Measurements from ENCODE around the gene COMMD1. TPM values are rescaled to one million over a fixed set of nuclear protein-coding genes. Genes with fewer than 3 reads are reported as not detected.

Gene COMMD1
- total and polyA plus RNA-seq, 2 experiments from 2014 or later, result 30.5 to 71.1 TPM

DNA sequence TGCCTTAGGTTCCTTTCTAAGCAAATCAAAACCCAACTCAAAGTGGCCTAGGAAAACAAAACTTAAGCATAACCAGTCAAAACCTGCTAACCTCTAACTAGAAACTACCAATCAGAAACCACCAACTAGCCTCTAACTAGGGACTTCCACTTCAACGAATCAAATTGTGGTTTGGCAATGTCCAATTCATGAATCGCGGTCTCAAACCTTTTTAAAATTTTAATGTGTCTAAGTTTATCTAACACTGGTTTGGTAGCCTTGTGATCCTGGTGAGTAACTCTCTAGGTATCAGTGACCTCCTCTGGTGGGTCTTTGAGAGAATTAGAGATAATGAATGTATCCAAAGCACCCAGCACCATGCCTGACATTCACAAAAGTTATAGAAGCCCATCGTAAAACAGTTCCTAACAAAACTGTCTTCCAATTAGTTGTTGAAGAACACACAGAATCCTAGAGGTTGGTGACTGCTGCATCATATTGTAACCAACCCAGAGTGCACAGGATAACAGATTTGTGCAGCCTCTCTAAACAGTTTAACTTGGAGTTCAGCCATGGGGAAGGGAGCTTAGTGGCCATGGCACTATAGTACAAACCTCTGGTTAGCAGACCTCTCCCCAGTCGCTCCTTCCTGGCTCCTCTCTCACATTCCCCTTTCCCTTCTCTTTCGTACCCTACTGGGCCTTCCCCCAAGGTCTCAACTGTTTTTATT lies 245.3 kb downstream of the COMMD1 start:
- 90% methylated on average over 6 of the region's 6 CpGs for WGBS (ENCODE audit: low lambda C conversion rate, missing lambda C conversion rate)
- no peak overlapping the region for H2AFZ ChIP-seq
- TF ChIP-seq, protein P1, sequence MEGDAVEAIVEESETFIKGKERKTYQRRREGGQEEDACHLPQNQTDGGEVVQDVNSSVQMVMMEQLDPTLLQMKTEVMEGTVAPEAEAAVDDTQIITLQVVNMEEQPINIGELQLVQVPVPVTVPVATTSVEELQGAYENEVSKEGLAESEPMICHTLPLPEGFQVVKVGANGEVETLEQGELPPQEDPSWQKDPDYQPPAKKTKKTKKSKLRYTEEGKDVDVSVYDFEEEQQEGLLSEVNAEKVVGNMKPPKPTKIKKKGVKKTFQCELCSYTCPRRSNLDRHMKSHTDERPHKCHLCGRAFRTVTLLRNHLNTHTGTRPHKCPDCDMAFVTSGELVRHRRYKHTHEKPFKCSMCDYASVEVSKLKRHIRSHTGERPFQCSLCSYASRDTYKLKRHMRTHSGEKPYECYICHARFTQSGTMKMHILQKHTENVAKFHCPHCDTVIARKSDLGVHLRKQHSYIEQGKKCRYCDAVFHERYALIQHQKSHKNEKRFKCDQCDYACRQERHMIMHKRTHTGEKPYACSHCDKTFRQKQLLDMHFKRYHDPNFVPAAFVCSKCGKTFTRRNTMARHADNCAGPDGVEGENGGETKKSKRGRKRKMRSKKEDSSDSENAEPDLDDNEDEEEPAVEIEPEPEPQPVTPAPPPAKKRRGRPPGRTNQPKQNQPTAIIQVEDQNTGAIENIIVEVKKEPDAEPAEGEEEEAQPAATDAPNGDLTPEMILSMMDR (IDR thresholded peaks at IDR 0.05; ENCODE audit: poor library complexity), result no peak
- TF ChIP-seq EZH2 (IDR thresholded peaks at IDR 0.05; ENCODE audit: borderline replicate concordance) (no peak), EZH2phosphoT487 (IDR thresholded peaks at IDR 0.05; ENCODE audit: low read depth, severe bottlenecking, unreplicated experiment) (no peak)
- no peak overlapping the region for H3K4me3 ChIP-seq
- no peaks in the 10 kb centered on the region for H3K9me3 ChIP-seq (ENCODE audit: low read depth)
- no peaks in the 10 kb centered on the region for H3K79me2 ChIP-seq
- no peaks in the 10 kb centered on the region for H3K36me3 ChIP-seq (replicated peaks; ENCODE audit: insufficient read depth, low read depth)
- H3K4me2 ChIP-seq, result no peak overlapping the region
- H3K27ac ChIP-seq, result no peak overlapping the region
- DNase-seq (ENCODE audit: low spot score), result no peak
- no peaks in the 10 kb centered on the region for H3K9me2 ChIP-seq (replicated peaks; ENCODE audit: insufficient read depth)
- no peaks in the 10 kb centered on the region for H4K20me1 ChIP-seq (ENCODE audit: insufficient read depth, poor library complexity, severe bottlenecking)
- H3K4me1 ChIP-seq (ENCODE audit: insufficient read depth), result no peaks in the 10 kb centered on the region
- no peaks in the 10 kb centered on the region for H3K27me3 ChIP-seq

DNA sequence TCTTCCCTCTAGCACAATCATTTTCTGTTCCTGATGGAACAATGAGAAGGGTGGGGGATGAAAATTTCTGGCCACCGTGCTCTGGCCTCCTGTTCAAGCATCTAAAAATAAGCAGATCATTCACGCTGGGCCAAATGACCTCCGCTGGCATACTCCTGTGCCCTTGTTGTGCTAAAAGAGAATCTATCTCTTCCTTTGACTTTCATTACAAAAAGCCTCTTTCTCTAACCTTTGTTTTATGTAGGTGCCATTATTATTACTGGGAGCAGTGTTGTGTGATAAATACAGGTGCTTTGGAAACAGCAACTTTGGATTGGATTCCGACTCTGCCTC lies 245.8 kb downstream of the COMMD1 start:
- Histone ChIP-seq H3K4me3 (no peak overlapping the region), H3K79me2 (no peaks in the 10 kb centered on the region), H3K36me3 (replicated peaks; ENCODE audit: insufficient read depth, low read depth) (no peaks in the 10 kb centered on the region), H3K9me2 (replicated peaks; ENCODE audit: insufficient read depth) (no peaks in the 10 kb centered on the region), H4K20me1 (ENCODE audit: insufficient read depth, poor library complexity, severe bottlenecking) (no peaks in the 10 kb centered on the region), H2AFZ (no peak overlapping the region), H3K4me1 (ENCODE audit: insufficient read depth) (no peaks in the 10 kb centered on the region), H3K27ac (no peak overlapping the region), H3K27me3 (no peaks in the 10 kb centered on the region), H3K4me2 (no peak overlapping the region), H3K9me3 (ENCODE audit: low read depth) (no peaks in the 10 kb centered on the region)
- DNase-seq (ENCODE audit: low spot score), result no peak
- 82% methylated on average over 4 of the region's 4 CpGs for WGBS (ENCODE audit: low lambda C conversion rate, missing lambda C conversion rate)
- TF ChIP-seq EZH2 (IDR thresholded peaks at IDR 0.05; ENCODE audit: borderline replicate concordance), result no peak

GRCh38 chr2:62152000-62152399 lies 246.5 kb downstream of the COMMD1 start:
- H3K4me2 ChIP-seq, result no peak overlapping the region
- no peaks in the 10 kb centered on the region for H3K36me3 ChIP-seq (replicated peaks; ENCODE audit: insufficient read depth, low read depth)
- H3K27me3 ChIP-seq, result no peaks in the 10 kb centered on the region
- H3K9me2 ChIP-seq (replicated peaks; ENCODE audit: insufficient read depth), result no peaks in the 10 kb centered on the region
- no peak overlapping the region for H2AFZ ChIP-seq
- no peak for TF ChIP-seq EZH2phosphoT487 (IDR thresholded peaks at IDR 0.05; ENCODE audit: low read depth, severe bottlenecking, unreplicated experiment)
- TF ChIP-seq, protein P1 (IDR thresholded peaks at IDR 0.05; ENCODE audit: poor library complexity), result no peak
- no peak for TF ChIP-seq EZH2 (IDR thresholded peaks at IDR 0.05; ENCODE audit: borderline replicate concordance)
- peak; percentile 12 for DNase-seq (ENCODE audit: low spot score)
- peak overlapping the region; percentile 44 for H3K27ac ChIP-seq
- H4K20me1 ChIP-seq (ENCODE audit: insufficient read depth, poor library complexity, severe bottlenecking), result no peaks in the 10 kb centered on the region
- H3K4me3 ChIP-seq, result no peak overlapping the region
- H3K9me3 ChIP-seq (ENCODE audit: low read depth), result no peaks in the 10 kb centered on the region
- no peaks in the 10 kb centered on the region for H3K79me2 ChIP-seq
- WGBS (ENCODE audit: low lambda C conversion rate, missing lambda C conversion rate), result 77% methylated on average over 3 of the region's 3 CpGs
- no peaks in the 10 kb centered on the region for H3K4me1 ChIP-seq (ENCODE audit: insufficient read depth)

DNA sequence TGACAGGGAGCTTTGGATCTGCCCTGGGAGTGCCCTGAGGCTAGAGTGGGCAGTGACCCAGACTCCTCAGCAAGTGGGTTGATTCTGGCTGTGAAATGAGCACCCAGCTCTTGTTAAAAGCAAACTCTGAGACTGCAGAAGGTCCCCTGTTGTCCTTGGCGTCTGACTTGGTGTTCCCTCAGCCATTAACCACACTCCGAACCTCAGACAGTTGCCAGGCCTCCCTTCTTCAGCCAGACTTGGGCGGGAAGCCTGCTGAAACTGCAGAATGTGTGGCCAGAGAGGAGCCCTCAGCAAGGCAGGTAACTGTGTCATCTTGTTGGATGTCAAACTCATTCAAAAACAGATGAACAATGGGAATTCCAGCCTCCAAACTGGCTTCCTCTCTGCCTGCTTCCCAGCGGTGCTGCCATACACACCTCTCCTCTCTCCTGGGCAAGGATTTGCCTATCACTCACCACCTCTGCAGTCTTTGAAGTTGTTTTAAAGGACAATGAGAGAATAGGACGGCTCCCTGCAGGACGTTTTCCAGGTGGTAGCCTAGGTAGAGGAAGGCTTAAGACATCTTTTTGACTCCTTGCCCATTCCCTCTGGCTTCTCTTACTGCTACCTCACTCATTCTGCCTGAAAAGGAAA lies 251.5 kb downstream of the COMMD1 start:
- H2AFZ ChIP-seq, result no peak overlapping the region
- H3K27me3 ChIP-seq, result no peaks in the 10 kb centered on the region
- H3K27ac ChIP-seq, result no peak overlapping the region
- H3K4me2 ChIP-seq, result no peak overlapping the region
- WGBS (ENCODE audit: low lambda C conversion rate, missing lambda C conversion rate), result 51% methylated on average over 6 of the region's 6 CpGs
- H3K4me3 ChIP-seq, result no peak overlapping the region
- no peaks in the 10 kb centered on the region for H3K9me3 ChIP-seq (ENCODE audit: low read depth)
- no peaks in the 10 kb centered on the region for H3K4me1 ChIP-seq (ENCODE audit: insufficient read depth)
- H3K9me2 ChIP-seq (replicated peaks; ENCODE audit: insufficient read depth), result no peaks in the 10 kb centered on the region
- TF ChIP-seq EZH2phosphoT487 (IDR thresholded peaks at IDR 0.05; ENCODE audit: low read depth, severe bottlenecking, unreplicated experiment), result no peak
- TF ChIP-seq, protein P1 (IDR thresholded peaks at IDR 0.05; ENCODE audit: poor library complexity), result no peak
- TF ChIP-seq EZH2 (IDR thresholded peaks at IDR 0.05; ENCODE audit: borderline replicate concordance), result no peak
- no peaks in the 10 kb centered on the region for H3K36me3 ChIP-seq (replicated peaks; ENCODE audit: insufficient read depth, low read depth)
- no peaks in the 10 kb centered on the region for H3K79me2 ChIP-seq
- no peaks in the 10 kb centered on the region for H4K20me1 ChIP-seq (ENCODE audit: insufficient read depth, poor library complexity, severe bottlenecking)
- DNase-seq (ENCODE audit: low spot score), result no peak

Measured in hepatocyte (in vitro differentiated cells).